GM21737 (cell line): Measurements from ENCODE around the gene NSUN7.
"Not testable (repeated sequence)": the region's sequence is repeated elsewhere in the genome, so short reads cannot be mapped to it uniquely, and the experiment has no call there.

ENCODE experiments used
- ATAC-seq: cut with Tn5 transposase; IDR thresholded peaks from one replicate; pipeline ENCODE4 v1.9.1; 2021; ENCODE audit warnings: mild to moderate bottlenecking, moderate library complexity; ENCODE audit not compliant: unreplicated experiment

The NSUN7 gene, protein sequence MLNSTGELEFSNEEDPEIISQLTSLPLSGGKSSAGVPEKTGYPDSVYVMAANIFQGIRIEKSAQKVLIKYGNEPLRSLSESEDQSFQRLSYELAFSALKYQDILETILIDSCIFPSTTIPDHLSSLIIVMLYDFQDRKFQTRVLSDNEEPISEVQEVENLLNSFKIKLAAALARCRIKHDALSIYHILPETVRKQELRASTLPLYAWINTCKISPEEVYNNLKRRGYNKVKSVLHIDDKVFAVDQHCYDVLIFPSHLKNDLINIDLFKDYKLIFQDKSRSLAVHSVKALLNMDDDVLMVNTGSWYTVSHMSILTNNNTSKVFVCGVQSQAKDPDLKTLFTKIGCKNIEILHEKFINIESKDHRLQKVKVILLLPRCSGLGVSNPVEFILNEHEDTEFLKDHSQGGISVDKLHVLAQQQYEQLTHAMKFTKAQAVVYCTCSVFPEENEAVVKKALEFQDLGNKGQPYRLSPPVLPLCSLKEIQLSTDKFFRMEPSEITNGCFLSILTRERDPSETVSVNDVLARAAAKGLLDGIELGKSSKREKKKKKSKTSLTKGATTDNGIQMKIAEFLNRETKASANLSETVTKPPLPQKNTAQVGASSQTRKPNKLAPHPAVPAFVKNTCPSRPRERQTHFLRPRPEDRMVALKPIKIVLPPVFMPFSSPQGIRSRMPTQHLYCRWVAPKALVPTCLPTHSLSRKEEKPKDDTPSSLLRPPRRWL

DNA sequence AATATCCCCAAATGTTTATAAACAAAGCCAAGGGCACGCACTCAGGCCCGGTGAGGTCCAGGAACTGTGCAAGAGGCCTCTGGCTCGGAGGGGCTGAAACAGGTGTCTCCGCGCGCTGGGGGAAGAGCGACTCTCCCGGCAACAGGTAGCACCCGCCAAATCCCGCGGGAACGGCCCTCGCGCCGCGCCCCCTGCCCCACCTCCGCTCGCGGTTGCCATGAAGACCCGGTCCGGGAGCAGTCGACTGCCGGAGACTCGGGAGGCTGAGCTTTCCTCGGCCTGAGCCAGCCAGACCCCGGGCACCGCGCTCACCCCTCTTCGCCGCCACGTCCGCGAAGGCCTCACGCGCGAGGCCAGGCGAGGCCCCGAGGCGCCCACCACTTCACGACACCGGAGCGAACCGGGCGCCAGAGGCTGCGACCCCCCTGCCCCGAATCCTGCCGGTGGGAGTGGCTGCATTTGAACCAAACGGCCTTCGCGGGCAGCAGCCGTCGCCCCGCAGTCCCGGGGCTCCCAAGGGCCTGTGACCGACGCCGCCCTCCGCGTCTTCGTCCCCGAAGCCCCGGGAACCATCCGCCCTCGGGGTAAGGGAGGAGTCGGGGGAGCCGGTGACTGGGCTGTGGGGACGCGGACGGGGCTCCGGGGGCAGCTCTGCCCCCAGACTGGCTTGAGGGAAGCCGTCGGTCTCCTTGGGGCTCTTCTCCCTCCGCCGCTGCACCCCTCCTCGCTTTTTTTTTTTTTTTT lies at the start of gene NSUN7:
Gene NSUN7, plus strand, starts transcription at position 239 of the 744 bp plus-strand sequence. CDS start 739 bp downstream, outside the sequence.
- no peak for ATAC-seq

- ATAC-seq, result no peak
These were observed 47.5 kb upstream of the NSUN7 start for GRCh38 chr4:40702137-40702799.

GRCh38 chr4:40702800-40703151 lies 47.0 kb upstream of the NSUN7 start:
- ATAC-seq, result no peak

GRCh38 chr4:40704073-40704472 lies 45.7 kb upstream of the NSUN7 start:
- ATAC-seq, result no peak

DNA sequence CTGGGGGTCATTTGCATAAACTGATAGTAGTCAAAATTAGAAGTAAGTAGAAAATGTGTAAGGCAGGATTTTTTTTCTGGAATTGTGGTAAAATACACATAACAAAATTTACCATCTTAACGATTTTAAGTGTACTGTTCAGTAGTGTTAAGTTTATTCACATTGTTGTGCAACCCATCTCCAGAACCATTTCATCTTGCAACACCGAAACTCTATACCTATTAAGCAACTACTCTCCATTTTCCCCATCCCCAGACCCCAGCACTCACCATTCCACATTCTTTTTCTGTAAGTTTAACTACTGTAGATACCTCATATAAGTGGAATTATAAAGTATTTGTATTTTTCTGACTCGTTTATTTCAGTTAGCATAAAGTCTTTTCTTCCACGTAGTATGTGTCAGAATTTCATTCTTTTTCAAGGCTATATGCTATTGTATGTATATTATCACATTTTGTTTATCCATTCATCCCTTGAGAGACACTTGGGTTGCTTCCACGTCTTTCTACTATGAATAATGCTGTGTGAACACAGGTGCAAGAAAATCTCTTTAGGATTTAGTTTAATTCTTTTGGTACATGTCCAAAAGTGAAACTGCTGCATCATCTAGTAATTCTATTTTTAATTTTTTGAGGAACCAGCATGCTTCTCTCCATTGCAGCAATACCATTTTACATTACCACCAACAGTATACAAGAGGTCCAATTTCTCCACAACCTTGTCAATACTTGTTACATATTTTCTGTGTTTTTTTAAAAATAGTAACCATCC lies 39.1 kb upstream of the NSUN7 start:
- ATAC-seq, result no peak

GRCh38 chr4:40713001-40713400 lies 36.8 kb upstream of the NSUN7 start:
- not testable (repeated sequence) for ATAC-seq

DNA sequence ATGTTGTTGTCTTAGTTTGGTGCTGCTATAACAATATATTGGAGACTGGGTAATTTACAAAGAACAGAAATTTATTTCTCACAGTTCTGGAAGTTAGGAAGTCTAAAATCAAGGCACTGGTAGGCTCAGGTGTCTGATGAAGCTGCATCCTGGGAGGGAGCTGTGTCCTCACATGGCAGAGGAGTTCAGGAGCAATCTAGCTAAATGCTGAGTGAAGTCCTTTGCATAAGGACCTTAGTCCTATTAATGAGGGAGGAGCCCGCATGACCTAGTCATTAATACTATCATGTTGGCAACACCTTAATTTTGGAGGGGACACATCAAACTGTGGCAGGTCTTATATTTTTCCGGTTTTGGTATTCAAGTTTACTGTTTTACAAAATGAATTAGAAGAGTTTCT lies 36.0 kb upstream of the NSUN7 start:
- ATAC-seq, result no peak

- ATAC-seq, result peak; percentile 3
These were observed 31.2 kb upstream of the NSUN7 start for GRCh38 chr4:40718586-40718985.

GRCh38 chr4:40719008-40719623 lies 30.6 kb upstream of the NSUN7 start:
- peak; percentile 50 for ATAC-seq

DNA sequence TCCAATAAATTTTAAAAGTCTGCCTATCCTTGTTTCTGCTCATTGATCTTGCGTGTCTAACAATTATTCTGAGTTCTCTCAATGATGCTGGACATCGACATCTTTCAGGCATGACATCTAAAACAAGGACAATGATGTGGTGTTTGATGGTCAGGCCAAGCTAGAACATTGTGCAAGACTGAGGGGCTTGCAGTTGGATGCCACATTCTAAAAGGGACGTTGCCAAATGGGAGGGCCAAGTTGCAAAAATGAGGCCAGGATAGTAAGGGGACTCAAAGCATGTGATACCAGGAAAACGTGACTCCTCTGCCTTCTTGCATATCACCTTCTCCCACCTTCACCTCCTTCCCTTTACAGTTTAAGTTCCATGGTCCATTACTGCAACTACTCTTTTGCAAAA lies 29.4 kb upstream of the NSUN7 start:
- no peak for ATAC-seq

- ATAC-seq, result no peak
These were observed 28.8 kb upstream of the NSUN7 start for GRCh38 chr4:40720916-40721315.

DNA sequence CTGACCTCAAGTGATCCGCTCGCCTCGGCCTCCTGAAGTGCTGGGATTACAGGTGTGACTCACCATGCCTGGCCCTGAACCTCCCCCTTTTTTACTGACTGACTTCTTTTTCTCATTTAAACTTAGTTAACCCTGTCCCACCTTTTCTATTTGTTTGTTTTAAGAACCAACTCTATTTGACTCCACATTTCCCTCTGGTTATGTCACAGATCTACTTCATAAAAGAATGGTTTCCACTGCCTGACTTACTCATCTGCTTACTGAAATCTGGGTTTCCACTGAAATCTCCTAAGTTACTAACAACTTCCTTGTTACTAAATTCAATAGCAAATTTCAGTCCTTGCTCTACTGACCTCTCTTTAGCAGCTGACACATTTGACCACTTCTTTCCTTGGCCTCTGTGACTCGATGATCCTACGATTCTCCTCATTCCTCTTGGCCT lies 28.0 kb upstream of the NSUN7 start:
- no peak for ATAC-seq

- peak; percentile 62 for ATAC-seq
These were observed 27.1 kb upstream of the NSUN7 start for GRCh38 chr4:40722576-40723161.

DNA sequence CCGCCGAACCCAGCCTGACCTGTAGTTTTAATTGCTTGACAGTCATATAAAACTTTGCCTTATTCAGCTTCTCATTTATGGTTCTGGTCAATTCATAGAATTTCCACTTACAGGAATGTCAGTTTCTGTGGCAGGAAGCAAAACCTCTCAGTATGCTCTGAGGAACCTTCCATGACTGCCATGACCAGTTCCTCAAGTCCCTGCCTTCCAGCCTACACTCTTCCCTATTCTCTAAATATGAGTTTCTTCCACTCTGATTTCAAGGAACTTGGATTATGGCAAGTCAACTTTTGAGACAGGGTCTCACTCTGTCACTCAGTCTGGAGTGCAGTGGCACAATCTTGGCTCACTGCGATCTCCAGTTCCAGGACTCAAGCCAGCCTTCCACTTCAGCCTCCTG lies 26.0 kb upstream of the NSUN7 start:
- no peak for ATAC-seq

DNA sequence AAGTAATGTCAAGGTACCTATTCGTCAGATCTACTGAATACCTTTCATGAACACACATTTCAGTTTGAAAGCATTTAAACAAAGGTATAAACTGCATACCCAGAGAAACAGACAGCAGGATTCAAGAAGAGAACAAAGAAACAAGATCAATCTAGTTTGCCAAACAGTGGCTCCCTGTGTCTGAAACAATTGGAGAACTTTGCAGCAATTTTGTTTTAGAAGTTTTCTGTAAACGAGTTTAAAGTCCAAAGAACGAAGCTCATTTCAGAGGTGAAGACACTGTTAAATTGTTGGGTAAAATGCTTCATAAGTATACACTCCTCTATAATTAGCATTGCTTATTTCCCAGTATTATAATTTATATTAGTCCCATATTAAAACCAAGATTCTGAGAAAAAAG lies 21.4 kb upstream of the NSUN7 start:
- ATAC-seq, result no peak

- no peak for ATAC-seq
These were observed 20.2 kb upstream of the NSUN7 start for GRCh38 chr4:40729555-40729954.

GRCh38 chr4:40730091-40730679 lies 19.6 kb upstream of the NSUN7 start:
- no peak for ATAC-seq

DNA sequence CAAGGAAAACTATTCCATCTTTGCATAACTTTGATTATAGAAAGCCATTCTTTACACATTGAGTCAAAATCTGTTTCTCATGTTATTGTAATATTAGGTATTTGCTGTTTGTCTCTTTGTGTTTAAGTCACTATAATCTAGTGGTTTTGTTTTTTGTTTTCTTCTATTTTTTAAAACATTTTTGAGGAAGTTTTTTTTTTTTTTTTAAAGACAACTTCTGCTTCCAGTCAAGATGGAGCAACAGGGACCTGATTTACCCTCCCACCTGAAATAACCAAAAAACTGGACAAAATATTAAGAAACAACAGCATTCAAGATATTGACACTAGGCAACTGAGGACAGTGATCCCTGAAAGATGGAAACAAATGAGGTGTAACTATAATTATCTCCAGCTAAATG lies 18.4 kb upstream of the NSUN7 start:
- no peak for ATAC-seq

- ATAC-seq, result peak; percentile 67
These were observed 17.9 kb upstream of the NSUN7 start for GRCh38 chr4:40731792-40732245.
